HT1080 (cell line): ENCODE data around the gene HIVEP3. TPM values are rescaled to one million over a fixed set of nuclear protein-coding genes. Genes with fewer than 3 reads are reported as not detected.

Source experiments
- DNase-seq: peaks from one replicate; pipeline ENCODE4 v3.0.0-alpha.2; 2015; ENCODE audit warnings: low read depth
- total RNA-seq: library from RNA; depleted of rRNA; stranded (reverse); fragments of >200 nt; shearing (Covaris generic); gene quantifications from 2 replicates; pipeline ENCODE4 v1.2.3, GENCODE V29; 2014

Gene HIVEP3
- total RNA-seq, 1 experiment from 2014 or later, result 6.2 TPM

GRCh38 chr1:41733725-41734124 is 185.0 kb downstream of the HIVEP3 start:
- no peak for DNase-seq

- no peak for DNase-seq
Observed at GRCh38 chr1:41733021-41733420, 185.7 kb downstream of the HIVEP3 start.

DNA sequence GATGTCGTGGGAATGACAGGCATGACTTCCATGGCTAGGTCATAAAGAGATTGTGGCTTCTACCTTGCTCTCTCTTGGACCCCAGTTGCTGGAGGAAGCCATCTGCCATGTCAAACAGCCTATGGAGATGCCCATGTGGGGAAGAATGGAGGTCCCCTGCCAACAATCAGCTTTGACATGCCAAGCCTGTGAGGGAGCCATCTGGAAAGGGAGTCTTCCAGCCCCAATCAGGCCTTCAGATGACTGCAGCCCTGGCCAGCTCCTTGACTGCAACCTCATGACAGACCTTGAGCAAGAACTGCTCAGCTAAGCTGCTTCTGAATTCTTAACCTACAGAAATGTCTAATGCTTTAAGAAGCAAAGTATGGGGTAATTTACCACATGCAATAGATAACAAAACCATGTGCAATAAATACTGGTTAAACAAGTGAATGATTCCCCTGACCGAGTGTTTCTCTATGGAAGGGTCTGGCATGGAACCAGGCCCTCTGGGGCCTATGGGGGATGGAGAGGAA is 187.1 kb downstream of the HIVEP3 start:
- no peak for DNase-seq

GRCh38 chr1:41730806-41731205 is 187.9 kb downstream of the HIVEP3 start:
- DNase-seq, result no peak

- no peak for DNase-seq
Observed at GRCh38 chr1:41728403-41729202, 190.1 kb downstream of the HIVEP3 start.

DNA sequence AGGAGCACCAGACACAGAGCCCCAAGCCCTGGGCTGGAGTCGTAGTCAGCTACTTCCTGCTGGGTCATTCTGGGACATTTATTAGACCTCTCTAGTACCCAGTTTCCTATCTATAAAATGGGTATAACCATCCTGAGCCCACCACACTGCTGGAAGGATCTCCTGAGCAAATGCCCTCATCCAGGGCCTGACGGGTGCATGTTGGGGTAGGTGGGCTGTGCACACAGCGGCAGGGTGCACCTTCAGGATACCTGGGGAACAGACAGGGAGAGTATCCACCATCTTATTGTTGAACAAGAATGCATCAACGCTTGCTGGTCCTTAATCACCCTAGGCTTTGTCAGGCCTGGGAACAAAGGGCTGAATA is 191.0 kb downstream of the HIVEP3 start:
- DNase-seq, result no peak

DNA sequence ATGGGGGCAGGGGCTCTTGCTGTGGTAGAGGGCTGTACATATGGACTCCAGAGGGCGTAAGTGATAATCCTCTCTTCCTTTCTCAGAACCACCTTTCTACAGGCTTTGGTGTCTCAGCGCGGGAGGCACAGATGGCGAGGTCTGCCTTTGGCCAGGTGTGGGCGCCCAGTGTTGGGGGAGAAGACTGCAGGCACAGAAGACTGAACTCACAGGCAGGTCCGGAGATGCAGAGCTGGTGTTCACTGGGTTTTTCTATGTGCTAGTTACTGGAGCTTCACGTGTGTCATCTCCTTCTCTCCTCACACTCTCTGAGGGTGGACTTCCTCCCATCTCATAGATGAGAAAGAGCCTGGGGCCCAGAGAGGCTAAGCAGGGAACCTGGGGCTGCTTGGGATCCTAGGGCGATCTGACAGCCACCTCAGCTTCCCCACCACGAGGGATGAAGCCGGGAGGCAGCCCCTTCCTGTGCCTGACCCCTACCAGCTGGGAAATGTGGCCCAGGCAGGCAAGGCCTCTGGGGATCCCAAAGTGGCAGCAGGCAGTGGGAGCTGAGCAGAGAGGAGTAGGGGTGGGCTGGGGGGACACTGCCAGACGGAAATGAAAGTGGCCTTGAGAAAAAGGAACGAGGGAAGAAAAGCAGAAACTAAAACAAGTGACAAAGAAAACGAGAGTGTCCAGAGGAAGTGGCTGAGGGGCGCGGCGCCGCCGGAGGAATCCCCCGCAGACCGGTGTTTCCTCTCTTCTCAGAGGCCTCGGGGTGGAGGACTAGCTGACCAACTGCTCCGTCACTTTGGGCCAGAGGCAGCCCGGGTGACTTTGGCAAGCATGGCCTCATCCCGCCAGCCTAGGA is 191.6 kb downstream of the HIVEP3 start:
- no peak for DNase-seq

DNA sequence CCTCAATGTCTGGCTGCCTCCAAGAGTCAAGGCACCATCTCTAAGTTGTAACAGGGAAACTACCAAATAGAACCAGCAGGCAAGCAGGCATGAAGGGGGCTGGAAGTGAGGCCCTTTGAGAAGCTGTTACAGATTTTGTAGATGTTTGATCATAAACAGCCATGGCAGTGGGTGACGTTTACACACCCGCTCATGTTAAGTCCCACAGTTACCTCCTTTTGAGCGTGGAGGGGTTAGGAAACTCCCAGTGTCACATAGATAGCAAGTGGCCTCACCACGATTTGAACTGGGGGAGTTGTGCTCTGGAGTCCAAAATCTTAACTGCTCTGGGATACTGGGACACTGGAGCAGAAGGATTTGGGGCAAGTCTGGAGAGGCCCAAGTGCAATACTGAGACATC is 192.4 kb downstream of the HIVEP3 start:
- DNase-seq, result no peak

DNA sequence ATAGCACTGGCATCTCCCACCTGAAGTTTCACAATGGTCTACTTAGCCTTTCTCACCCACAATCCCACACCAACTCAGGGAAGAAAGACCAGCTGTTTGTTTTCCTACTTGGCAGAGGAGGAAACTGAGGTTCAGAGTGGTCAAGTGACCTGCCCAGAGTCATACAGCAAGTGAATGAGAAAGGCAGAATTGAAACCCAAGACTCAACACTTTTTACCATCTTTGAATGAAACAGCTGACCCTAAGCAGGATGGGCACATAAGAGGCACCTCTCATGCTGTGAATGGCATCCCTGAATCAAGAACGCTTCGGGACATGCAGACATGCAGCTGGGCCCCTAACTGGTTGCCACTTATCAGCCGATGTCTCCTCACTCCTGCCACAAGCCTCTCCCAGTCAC is 193.8 kb downstream of the HIVEP3 start:
- DNase-seq, result no peak

- DNase-seq, result peak; percentile 30
Observed at GRCh38 chr1:41724248-41724647, 194.5 kb downstream of the HIVEP3 start.

DNA sequence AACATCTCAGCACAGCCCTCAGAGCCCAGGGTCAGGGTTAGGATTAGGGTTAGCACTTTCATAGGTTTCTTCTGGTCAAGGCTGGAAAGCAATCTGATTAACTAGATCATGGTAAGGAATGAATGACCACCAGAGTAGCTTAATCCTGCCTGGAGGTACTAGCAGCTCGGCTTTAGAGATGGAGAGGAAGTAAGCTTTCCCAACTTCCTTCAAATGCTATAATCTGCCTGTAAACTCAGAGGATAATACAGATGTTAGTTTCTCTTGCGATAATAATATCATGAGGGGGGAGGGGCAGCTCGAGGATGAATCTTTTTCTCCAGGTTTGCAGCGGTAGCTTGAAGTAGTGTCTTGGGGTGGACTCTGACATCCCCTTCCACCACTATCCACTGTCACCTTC is 194.9 kb downstream of the HIVEP3 start:
- DNase-seq, result no peak

- DNase-seq, result no peak
Observed at GRCh38 chr1:41722184-41722583, 196.5 kb downstream of the HIVEP3 start.

- DNase-seq, result no peak
Observed at GRCh38 chr1:41720861-41721410, 197.8 kb downstream of the HIVEP3 start.

DNA sequence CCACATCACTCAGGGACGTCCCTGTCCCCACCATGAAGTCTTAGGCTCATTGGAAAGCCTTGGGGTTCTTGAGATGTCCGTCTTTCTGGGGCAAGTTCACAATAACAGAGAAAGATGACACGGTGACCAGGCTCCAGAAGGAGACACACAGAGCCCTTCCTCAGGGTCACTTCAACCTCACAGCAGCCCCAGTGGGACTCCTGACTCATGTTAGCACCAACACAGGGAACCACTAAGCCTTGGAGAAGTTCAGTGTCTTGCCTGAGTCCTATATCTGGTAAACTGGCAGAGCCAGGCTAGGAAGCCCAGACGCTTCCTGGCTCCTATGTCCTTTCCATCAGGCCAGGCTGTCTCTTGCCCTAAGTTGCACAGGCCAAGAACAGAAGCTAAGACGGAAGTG is 199.1 kb downstream of the HIVEP3 start:
- no peak for DNase-seq

DNA sequence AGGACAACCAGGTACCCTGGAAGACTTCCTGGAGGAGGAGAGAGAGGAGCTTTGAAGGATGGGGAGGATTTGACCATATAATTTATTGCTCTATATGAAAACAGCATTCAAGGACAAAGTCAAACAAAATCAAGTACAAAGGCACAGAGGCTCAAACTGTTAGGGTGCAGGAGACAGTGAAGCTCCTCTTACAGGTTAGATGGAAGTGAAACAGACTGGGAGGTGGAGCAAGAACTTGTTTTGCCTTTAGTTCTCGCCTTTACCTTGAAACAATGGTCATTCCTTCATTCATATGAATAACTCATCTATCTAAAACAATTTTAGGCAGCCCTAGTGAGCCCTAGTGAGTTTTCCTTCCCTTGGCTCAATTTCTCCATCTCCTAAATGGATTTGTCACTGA is 199.6 kb downstream of the HIVEP3 start:
- DNase-seq, result no peak

GRCh38 chr1:41718497-41718896 is 200.2 kb downstream of the HIVEP3 start:
- no peak for DNase-seq

DNA sequence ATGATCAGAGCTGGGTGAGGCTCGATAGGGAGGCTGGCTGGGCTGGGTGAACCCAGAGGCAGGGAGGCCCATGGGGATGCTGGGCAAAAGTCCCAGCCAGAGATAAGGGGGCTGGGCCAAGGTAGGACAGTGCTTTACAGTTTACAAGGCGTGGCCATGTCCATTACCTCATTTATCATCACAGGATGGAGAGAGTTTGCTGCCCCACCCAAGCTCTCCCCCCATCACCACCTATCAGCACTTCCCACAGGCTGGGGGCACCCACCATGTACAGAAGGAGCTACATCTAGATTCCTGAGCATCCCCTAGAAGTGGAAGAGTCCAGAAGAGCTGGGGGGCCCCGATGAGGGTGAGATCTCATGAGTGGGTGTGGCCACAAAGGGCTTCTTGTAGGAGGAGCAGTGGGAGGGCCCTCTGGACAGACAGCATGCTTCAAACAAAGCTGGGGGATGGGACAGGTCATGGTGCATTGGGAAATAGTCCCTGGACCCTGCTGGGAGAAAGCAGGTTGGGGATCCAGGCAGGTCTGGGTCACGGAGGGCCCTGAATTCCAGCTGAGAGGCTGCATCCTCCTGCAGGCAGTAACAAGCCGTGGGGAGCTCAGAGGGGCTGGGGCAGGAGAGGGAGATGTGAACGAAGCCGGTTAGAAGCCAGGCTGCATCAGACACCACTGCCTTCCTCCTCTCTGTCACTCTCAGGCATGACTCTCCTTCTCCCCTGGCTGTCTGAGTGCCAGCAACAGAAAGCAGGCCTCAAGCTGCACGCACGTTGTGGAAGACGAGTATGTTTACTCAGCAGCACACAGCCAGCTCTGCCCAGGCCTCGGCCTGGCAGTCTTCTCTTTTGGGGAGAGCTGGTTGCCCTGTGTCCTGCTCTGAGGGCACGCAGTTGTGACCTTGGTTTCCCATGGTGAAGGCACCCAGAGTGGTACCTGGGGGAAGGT is 202.3 kb downstream of the HIVEP3 start:
- DNase-seq, result no peak

DNA sequence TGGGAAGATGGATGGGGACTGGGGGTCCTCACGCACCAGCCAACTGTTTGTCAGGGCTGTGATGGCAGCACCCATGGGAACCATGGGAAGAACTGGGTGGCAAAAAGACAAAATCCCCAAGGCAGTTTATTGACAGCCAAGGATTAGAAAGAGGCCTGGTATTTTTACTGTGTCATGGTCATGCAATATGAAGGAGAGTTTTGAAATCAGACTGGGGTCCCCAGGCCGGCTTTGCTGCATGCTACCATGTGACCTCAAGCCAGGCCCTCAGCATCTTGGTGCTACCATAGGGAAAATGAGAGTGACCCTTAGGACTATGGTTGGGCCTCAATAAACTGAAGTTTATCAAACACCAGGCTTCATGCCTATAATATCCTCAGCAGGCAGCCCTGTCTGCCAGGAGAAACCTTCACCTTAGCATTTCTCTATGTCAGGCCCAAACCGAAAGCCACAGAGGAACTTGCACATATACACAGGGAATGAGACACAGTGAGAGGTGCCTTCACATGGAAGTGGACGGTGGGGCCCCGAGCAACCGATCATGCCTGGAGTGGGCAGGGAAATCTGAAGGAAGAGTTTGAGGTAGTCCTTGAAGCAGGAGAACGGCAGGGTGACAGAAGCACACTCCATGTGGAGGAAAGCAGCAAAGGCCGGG is 203.2 kb downstream of the HIVEP3 start:
- no peak for DNase-seq

DNA sequence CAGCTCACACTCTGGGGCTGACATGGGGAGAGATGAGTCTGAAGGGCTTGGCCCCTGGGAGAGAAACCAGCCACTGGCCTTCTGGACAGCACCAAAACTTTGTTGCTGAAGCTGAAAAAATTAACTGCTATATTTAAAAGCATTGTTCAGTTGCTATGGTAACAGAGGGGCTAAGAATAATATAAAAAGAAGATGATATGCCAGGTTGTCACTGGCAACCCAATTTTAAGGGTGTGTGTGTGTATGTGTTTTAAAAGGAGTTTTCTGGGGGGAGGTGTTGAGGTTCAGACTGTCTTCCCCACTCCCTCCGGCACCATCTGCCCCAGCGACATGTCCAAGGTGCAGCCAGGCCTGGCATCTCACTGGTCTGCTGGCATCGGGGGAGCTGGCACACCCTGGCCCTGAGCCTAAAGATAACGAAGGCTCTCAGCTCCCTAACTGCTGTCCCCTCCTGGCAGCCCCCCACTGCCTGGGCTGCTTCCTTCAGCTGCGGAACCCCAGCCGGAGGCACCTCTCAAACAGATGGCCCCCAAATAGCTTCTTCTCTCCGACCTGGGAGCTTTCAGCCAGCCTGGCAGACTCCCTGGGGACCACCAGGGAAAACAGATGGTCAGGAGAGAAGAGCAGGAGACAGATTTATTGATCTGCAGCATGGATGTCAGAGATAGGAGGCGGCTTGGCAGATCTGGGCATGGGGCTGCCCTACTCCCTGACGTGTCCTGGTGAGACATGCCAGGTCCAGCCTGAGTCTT is 203.9 kb downstream of the HIVEP3 start:
- DNase-seq, result no peak
